Lower leg skin (tissue), 3 donors: Measurements from ENCODE around the gene DZIP1.

Experiments
- CTCF ChIP-seq, 3 donors: fragments of 450-650 bp; IDR thresholded peaks; one replicate each; pipeline ENCODE4 v1.5.1; 2016; ENCODE audit warnings: antibody characterized with exemption in 3 of 3, mild to moderate bottlenecking in 3 of 3, moderate library complexity in 2 of 3
- POLR2A ChIP-seq, 2 donors: fragments of 450-650 bp; IDR thresholded peaks; one replicate each; pipeline ENCODE4 v1.6.1; 2016 to 2017; ENCODE audit warnings: antibody characterized with exemption in 2 of 2, mild to moderate bottlenecking in 1 of 2, moderate library complexity in 1 of 2

- TF ChIP-seq POLR2A (IDR thresholded peaks at IDR 0.05) (no peak), CTCF (IDR thresholded peaks at IDR 0.05) (no peak)
Observed at GRCh38 chr13:95656386-95657015, 12.0 kb upstream of the DZIP1 start.
